ENCODE results near the gene BRICD5.

BRICD5 gene

GRCh38 chr16:2223942-2224486 lies 13.4 kb upstream of the BRICD5 start (continued):
- TF ChIP-seq INSM2 (tag by site-specific recombination; IDR thresholded peaks at IDR 0.05), result 0 out of 2 replicates have a peak, but pooled peaks have one; percentile 4
- TF ChIP-seq SCRT2 (tag by site-specific recombination; IDR thresholded peaks at IDR 0.05), result peak; percentile 86
- peak; percentile 65; the same call in 1 of the 2 replicates for TF ChIP-seq SCRT1 (tag by site-specific recombination; IDR thresholded peaks at IDR 0.05; ENCODE audit: borderline replicate concordance)
- 0 out of 2 replicates have a peak, but pooled peaks have one; percentile 4 for TF ChIP-seq ZNF639 (tag by site-specific recombination; IDR thresholded peaks at IDR 0.05)
- no peak for TF ChIP-seq ZNF280D (tag by site-specific recombination; IDR thresholded peaks at IDR 0.05)
- no peak for TF ChIP-seq KLF17 (tag by site-specific recombination; IDR thresholded peaks at IDR 0.05)
- no peak; the same call in 1 of the 2 replicates for TF ChIP-seq ZNF561 (tag by site-specific recombination; IDR thresholded peaks at IDR 0.05; ENCODE audit: borderline replicate concordance)
- peak; percentile 31; the same call in 1 of the 2 replicates for TF ChIP-seq KLF7 (tag by site-specific recombination; IDR thresholded peaks at IDR 0.05; ENCODE audit: borderline replicate concordance)
- no peak for TF ChIP-seq HIC1 (tag by site-specific recombination; IDR thresholded peaks at IDR 0.05)
- peak; percentile 12 for TF ChIP-seq KLF1 (tag by site-specific recombination; IDR thresholded peaks at IDR 0.05)

GRCh38 chr16:2223221-2223941 lies 12.7 kb upstream of the BRICD5 start, which contains the start of gene E4F1:
Gene E4F1 (plus strand): TSS chr16:2223591. CDS start chr16:2223614, 23 bp downstream.
- Histone ChIP-seq H3K27ac (ENCODE audit: extremely low read depth, low read depth, low read length) (peak within 1 kb of the TSS; percentile 94), H3K4me1 (ENCODE audit: control insufficient read depth, insufficient read depth, low read length) (0 out of 2 replicates have a peak, but pooled peaks cover 2% of the 10 kb centered on the region), H3K9me3 (ENCODE audit: control insufficient read depth, insufficient read depth, low read depth, low read length) (no peaks in the 10 kb centered on the region), H3K4me3 (ENCODE audit: low read depth, low read length) (peak within 1 kb of the TSS; percentile 96), H3K36me3 (ENCODE audit: control insufficient read depth in 2 of 2, insufficient read depth in 1 of 2, low read length in 2 of 2) (peaks cover 0 to 19% of the 10 kb centered on the region in 2 experiments; a peak in 2 of 3 replicates)
- POLR2A ChIA-PET, result interaction anchor here (0.6 to 2.6 kb wide), 10 partner anchors 9 to 259 kb away, joined by 3 to 19 read pairs (median 6); partner anchors contain the start of genes DNASE1L2, ECI1, PGP and RPS2
- CTCF ChIA-PET, result interaction anchor here (0.6 to 1.0 kb wide), 2 partner anchors 28 to 220 kb away, joined by 3 read pairs; no protein-coding TSS in a partner anchor
- no peak for TF ChIP-seq ZBTB44 (tag by site-specific recombination; IDR thresholded peaks at IDR 0.05)
- no peak for TF ChIP-seq BCL6B (tag by site-specific recombination; IDR thresholded peaks at IDR 0.05)
- no peak for TF ChIP-seq ZNF488 (tag by site-specific recombination; IDR thresholded peaks at IDR 0.05)
- TF ChIP-seq ZNF555 (tag by site-specific recombination; conservative IDR thresholded peaks at IDR 0.05), result no peak
- TF ChIP-seq ZIC2 (tag by site-specific recombination; IDR thresholded peaks at IDR 0.05), result peak; percentile 58; the same call in 1 of the 2 replicates
- TF ChIP-seq HOXD13 (CRISPR knock-in tag; IDR thresholded peaks at IDR 0.05; ENCODE audit: borderline replicate concordance), result peak; percentile 96
- TF ChIP-seq ZFHX2 (tag by site-specific recombination; conservative IDR thresholded peaks at IDR 0.05), result no peak
- peak; percentile 94 for TF ChIP-seq SP3 (tag by site-specific recombination; IDR thresholded peaks at IDR 0.05)
